Glomerular endothelial cell (primary cell): ENCODE measurements around the gene CRELD1. TPM values are rescaled to one million over a fixed set of nuclear protein-coding genes. Genes with fewer than 3 reads are reported as not detected.

Experiments used
- DNase-seq: peaks from one replicate; pipeline ENCODE4 v3.0.0-alpha.2; 2011; ENCODE audit warnings: low read depth, low spot score; ENCODE audit errors: extremely low read depth
- total RNA-seq: library from RNA; depleted of rRNA; stranded (reverse); fragments of >200 nt; gene quantifications from 2 replicates; pipeline ENCODE4 v1.2.3, GENCODE V29; 2015

The CRELD1 gene
- total RNA-seq, 1 donor from 2014 or later, result 36.2 TPM

- DNase-seq, result no peak
Observed at GRCh38 chr3:9951962-9952805, 18.6 kb downstream of the CRELD1 start, which contains the start of gene PRRT3. PRRT3 (minus strand) TSS chr3:9952408; CDS start chr3:9950115, 2,293 bp downstream.

GRCh38 chr3:9955067-9955502 lies 21.5 kb downstream of the CRELD1 start:
- no peak for DNase-seq

- no peak for DNase-seq
Observed at GRCh38 chr3:9955611-9956352, 22.1 kb downstream of the CRELD1 start.

GRCh38 chr3:9957214-9957613 lies 23.6 kb downstream of the CRELD1 start:
- DNase-seq, result no peak

GRCh38 chr3:9965200-9965875 lies 31.7 kb downstream of the CRELD1 start:
- no peak for DNase-seq

- DNase-seq, result no peak
Observed at GRCh38 chr3:9966841-9967240, 33.2 kb downstream of the CRELD1 start.

- DNase-seq, result no peak
Observed at GRCh38 chr3:9969632-9970019, 36.0 kb downstream of the CRELD1 start.

- no peak for DNase-seq
Observed at GRCh38 chr3:9970020-9970652, 36.5 kb downstream of the CRELD1 start.

GRCh38 chr3:9976721-9977709 lies 43.4 kb downstream of the CRELD1 start:
- DNase-seq, result peak; percentile 92

GRCh38 chr3:9978710-9979305 lies 45.2 kb downstream of the CRELD1 start:
- no peak for DNase-seq

- no peak for DNase-seq
Observed at GRCh38 chr3:9980251-9980650, 46.6 kb downstream of the CRELD1 start.

GRCh38 chr3:9986230-9986725 lies 52.6 kb downstream of the CRELD1 start:
- DNase-seq, result no peak

- no peak for DNase-seq
Observed at GRCh38 chr3:9994086-9994844, 60.6 kb downstream of the CRELD1 start.

Other genes with a start within 250 kb of the CRELD1 start
- not detected in 2 replicates for gene CPNE9, start 230.0 kb upstream of the CRELD1 start, total RNA-seq
- gene BRPF1, start 202.1 kb upstream of the CRELD1 start, total RNA-seq, result 21.2 and 24.8 TPM in 2 replicates
- 16.7 and 17.5 TPM in 2 replicates for gene OGG1, start 183.9 kb upstream of the CRELD1 start, total RNA-seq
- 16.5 and 28.8 TPM in 2 replicates for gene CAMK1, start 163.9 kb upstream of the CRELD1 start, total RNA-seq
- 58.9 and 73.5 TPM in 2 replicates for gene TADA3, start 141.4 kb upstream of the CRELD1 start, total RNA-seq
- 212 and 240 TPM in 2 replicates for gene ARPC4, start 140.8 kb upstream of the CRELD1 start, total RNA-seq
- gene TTLL3, start 123.6 kb upstream of the CRELD1 start, total RNA-seq, result 11.9 and 39.2 TPM in 2 replicates
- gene RPUSD3, start 89.8 kb upstream of the CRELD1 start, total RNA-seq, result 27.0 and 34.7 TPM in 2 replicates
- not detected in 2 replicates for gene CIDEC, start 53.6 kb upstream of the CRELD1 start, total RNA-seq
- gene JAGN1, start 43.2 kb upstream of the CRELD1 start, total RNA-seq, result 31.1 and 47.8 TPM in 2 replicates
- 0.39 and 1.3 TPM in 2 replicates for gene IL17RE, start 31.0 kb upstream of the CRELD1 start, total RNA-seq
- gene IL17RC, start 16.7 kb upstream of the CRELD1 start, total RNA-seq, result 22.1 and 26.1 TPM in 2 replicates
- gene PRRT3, start 18.6 kb downstream of the CRELD1 start, total RNA-seq, result 2.5 and 3.6 TPM in 2 replicates
- 52.2 and 79.8 TPM in 2 replicates for gene EMC3, start 53.0 kb downstream of the CRELD1 start, total RNA-seq
- gene FANCD2, start 92.6 kb downstream of the CRELD1 start, total RNA-seq, result 5.3 and 14.6 TPM in 2 replicates
- not detected in 2 replicates for gene FANCD2OS, start 174.4 kb downstream of the CRELD1 start, total RNA-seq
- 156 and 202 TPM in 2 replicates for gene BRK1, start 181.8 kb downstream of the CRELD1 start, total RNA-seq
- gene VHL, start 207.9 kb downstream of the CRELD1 start, total RNA-seq, result 47.1 and 50.7 TPM in 2 replicates
- 41.6 and 50.1 TPM in 2 replicates for gene IRAK2, start 231.1 kb downstream of the CRELD1 start, total RNA-seq